DMS53 treated with DMSO at 0.1 percent for 48 hours (cell line): Measurements from ENCODE around the gene SPANXN2.
"Not testable (repeated sequence)": the region's sequence is repeated elsewhere in the genome, so short reads cannot be mapped to it uniquely, and the experiment has no call there.

Source experiments
- DNase-seq: peaks from one replicate; lab custom pipeline; 2025; ENCODE audit not compliant: unreplicated experiment; lab: John Stamatoyannopoulos, UW

SPANXN2 gene

DNA sequence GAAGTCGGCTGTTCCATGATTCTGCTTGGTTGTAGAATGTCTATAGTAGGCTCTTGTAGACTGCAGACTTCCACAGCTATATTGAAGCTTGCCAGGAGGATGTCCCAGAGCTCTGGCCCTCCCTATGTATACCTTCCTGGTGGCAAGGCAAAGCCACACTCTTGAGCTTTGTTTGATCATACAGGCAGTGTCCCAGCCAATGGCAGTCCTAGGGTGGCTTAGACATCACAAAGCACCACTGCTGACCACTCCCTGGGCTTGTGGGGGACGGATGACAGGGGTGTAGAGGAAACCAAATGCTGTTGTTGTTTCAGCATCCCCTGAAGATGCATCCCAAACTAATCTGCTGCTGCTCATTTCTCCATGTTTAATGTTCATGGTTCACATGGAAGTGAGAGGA lies at the start of gene SPANXN2:
TSS of gene SPANXN2 (minus strand) at position 101 of the 400 bp plus-strand sequence. CDS start at position 17, 84 bp downstream.
- not testable (repeated sequence) for DNase-seq

- DNase-seq: no peak
Measured at GRCh38 chrX:143768976-143769375, 48.4 kb upstream of the SPANXN2 start.

- not testable (repeated sequence) for DNase-seq
Measured at GRCh38 chrX:143767789-143768188, 47.2 kb upstream of the SPANXN2 start.

GRCh38 chrX:143757887-143758286 lies 37.3 kb upstream of the SPANXN2 start:
- no peak for DNase-seq

GRCh38 chrX:143757375-143757774 lies 36.8 kb upstream of the SPANXN2 start:
- DNase-seq: no peak

GRCh38 chrX:143754183-143754582 lies 33.6 kb upstream of the SPANXN2 start:
- DNase-seq: no peak

DNA sequence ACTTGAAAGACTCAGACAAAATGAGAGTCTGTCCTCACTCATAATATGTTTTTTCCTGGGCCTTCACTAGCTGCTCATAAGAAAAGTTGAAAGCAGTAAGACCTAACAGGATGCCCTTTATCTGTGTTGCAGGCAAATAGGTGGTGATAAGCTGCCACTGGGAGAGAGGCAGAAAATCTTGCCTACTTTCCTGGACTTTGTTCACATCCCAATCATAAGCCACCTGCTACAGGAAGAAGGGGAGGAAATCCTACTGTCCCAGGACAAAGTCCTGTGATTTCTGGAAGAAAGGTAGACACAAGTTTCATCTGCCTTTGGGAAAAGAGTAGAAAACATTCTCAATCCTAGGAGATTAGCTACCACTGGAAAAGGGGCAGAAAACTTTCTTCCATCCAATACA lies 13.3 kb upstream of the SPANXN2 start:
- DNase-seq: no peak

- no peak for DNase-seq
Measured at GRCh38 chrX:143726296-143726695, 5.7 kb upstream of the SPANXN2 start.

DNA sequence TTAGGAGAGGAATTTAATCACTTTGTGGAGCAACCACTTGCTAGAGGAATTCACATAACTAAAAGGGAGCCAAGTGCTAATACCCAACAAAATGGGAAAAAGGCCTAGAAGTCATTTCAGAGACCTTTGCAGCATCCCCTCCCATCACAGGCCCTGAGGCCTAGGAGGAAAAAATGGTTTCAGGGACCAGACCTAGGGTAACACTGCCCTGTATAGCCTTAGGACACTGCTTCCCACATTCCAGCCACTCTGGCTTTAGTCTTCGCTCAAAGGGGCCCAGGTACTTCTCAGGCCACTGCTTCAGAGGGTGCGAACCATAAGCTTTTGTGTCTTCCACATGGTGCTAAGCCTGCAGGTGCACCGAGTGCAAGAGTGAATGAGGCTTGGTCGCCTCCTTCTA lies 19.1 kb downstream of the SPANXN2 start:
- no peak for DNase-seq

GRCh38 chrX:143694885-143695284 lies 25.7 kb downstream of the SPANXN2 start:
- DNase-seq: no peak

DNA sequence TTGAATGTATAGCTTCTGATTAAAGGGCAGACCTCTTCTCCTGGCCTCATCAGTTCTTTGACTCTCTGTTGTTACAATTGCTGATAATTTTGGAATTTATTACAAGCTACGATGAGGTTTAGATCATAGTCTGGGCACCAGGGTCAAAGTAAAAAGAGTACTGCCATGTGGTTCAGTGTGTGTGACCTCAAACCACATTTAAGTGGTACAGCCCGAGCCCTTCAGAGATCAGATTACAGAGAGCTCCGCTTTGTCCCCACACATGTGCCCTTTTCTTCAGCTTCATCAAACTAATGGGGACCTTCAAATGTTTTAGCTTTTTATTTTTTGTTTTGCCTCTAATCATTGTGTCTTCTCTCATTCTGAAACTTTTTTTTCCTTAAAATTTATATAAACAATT lies 37.1 kb downstream of the SPANXN2 start:
- no peak for DNase-seq

DNA sequence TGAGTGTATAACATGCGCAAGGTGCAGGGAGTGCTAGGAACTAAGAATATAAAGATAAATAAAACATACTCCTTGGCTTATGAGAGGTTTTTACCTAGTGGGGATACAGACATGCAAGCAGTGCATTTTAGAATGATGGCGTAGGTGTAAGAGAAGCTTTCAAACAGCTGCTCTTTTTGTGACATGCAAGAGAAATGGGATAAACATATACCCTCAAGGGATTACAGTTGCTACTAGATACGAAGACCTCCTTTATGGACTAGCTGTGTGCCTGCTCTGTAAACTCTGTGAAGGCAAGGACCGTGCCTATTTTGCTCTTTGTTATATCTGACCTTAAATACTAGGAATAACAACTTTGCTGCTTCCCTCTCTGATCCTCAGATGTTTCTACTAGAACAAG lies 45.6 kb downstream of the SPANXN2 start:
- no peak for DNase-seq

GRCh38 chrX:143669395-143669794 lies 51.2 kb downstream of the SPANXN2 start:
- peak; percentile 41 for DNase-seq

DNA sequence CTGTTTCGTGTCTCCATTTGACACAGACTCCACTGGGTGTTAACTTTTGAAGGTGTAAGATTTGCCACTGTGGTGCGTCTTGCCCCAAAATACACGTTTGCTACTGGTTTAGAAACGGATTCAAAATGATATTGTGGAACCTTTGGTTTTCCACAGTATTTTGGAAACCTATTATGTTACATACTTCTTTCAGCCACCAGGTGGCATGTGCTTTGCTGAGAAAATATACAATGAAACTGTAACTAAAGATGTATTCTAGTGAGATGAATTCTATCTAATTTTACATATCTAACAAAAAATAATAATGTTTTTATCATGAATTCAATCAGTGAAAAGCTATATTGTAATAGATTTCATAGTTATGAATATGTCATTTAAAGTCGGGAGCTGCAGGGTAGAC lies 56.2 kb downstream of the SPANXN2 start:
- no peak for DNase-seq

- DNase-seq: no peak
Measured at GRCh38 chrX:143663755-143664154, 56.8 kb downstream of the SPANXN2 start.
